Measurements from ENCODE around the gene CACNA1H. TPM values are rescaled to one million over a fixed set of nuclear protein-coding genes. Genes with fewer than 3 reads are reported as not detected.

CACNA1H gene
- total RNA-seq, 6 experiments from 2014 or later = 0.56 to 14.0 (median 5.0) TPM

GRCh38 chr16:1121009-1121408, 31.9 kb upstream of the CACNA1H start:
- TF ChIP-seq POLR2A (IDR thresholded peaks at IDR 0.05) = no peak
- TF ChIP-seq CTCF (IDR thresholded peaks at IDR 0.05) = no peak
- DNase-seq (no peak), ATAC-seq (no peak)
- no peak overlapping the region for H3K27ac ChIP-seq
- intact Hi-C loops (cut with DNase I) = no loop called here
- H3K9me3 ChIP-seq = no peaks in the 10 kb centered on the region
- no peaks in the 10 kb centered on the region for H3K36me3 ChIP-seq
- H3K4me1 ChIP-seq = no peaks in the 10 kb centered on the region
- no peak overlapping the region for H3K4me3 ChIP-seq
- WGBS (ENCODE audit: insufficient coverage, low coverage, low lambda C conversion rate, missing lambda C conversion rate) = 60% methylated on average over 2 of the region's 23 CpGs
- H3K27me3 ChIP-seq = no peaks in the 10 kb centered on the region

- no peaks in the 10 kb centered on the region for H3K4me1 ChIP-seq
- H3K27me3 ChIP-seq = no peaks in the 10 kb centered on the region
- H3K4me3 ChIP-seq = no peak overlapping the region
- no peak overlapping the region for H3K27ac ChIP-seq
- ATAC-seq (no peak), DNase-seq (no peak)
- no peaks in the 10 kb centered on the region for H3K9me3 ChIP-seq
- WGBS (ENCODE audit: insufficient coverage, low coverage, low lambda C conversion rate, missing lambda C conversion rate) = 85% methylated on average over 9 of the region's 30 CpGs
- intact Hi-C loops (cut with DNase I) = no loop called here
- no peaks in the 10 kb centered on the region for H3K36me3 ChIP-seq
- TF ChIP-seq CTCF (IDR thresholded peaks at IDR 0.05) (no peak), POLR2A (IDR thresholded peaks at IDR 0.05) (no peak)
Observed at GRCh38 chr16:1121601-1122397, 31.1 kb upstream of the CACNA1H start.

- DNase-seq (no peak), ATAC-seq (no peak)
- H3K4me3 ChIP-seq = no peak overlapping the region
- H3K4me1 ChIP-seq = no peaks in the 10 kb centered on the region
- H3K27ac ChIP-seq = no peak overlapping the region
- WGBS (ENCODE audit: insufficient coverage, low coverage, low lambda C conversion rate, missing lambda C conversion rate) = 87% methylated on average over 3 of the region's 14 CpGs
- no peaks in the 10 kb centered on the region for H3K36me3 ChIP-seq
- H3K9me3 ChIP-seq = no peaks in the 10 kb centered on the region
- H3K27me3 ChIP-seq = no peaks in the 10 kb centered on the region
- intact Hi-C loops (cut with DNase I) = no loop called here
- no peak for TF ChIP-seq CTCF (IDR thresholded peaks at IDR 0.05)
- TF ChIP-seq POLR2A (IDR thresholded peaks at IDR 0.05) = no peak
Observed at GRCh38 chr16:1122398-1122765, 30.5 kb upstream of the CACNA1H start.

GRCh38 chr16:1123525-1124230, 29.2 kb upstream of the CACNA1H start:
- DNase-seq = no peak
- H3K9me3 ChIP-seq = no peaks in the 10 kb centered on the region
- intact Hi-C loops (cut with DNase I) = no loop called here
- H3K4me3 ChIP-seq = no peak overlapping the region
- TF ChIP-seq POLR2A (IDR thresholded peaks at IDR 0.05) = no peak
- no peaks in the 10 kb centered on the region for H3K4me1 ChIP-seq
- no CpG with 5 or more reads among the region's 21 CpGs for WGBS (ENCODE audit: insufficient coverage, low coverage, low lambda C conversion rate, missing lambda C conversion rate)
- no peaks in the 10 kb centered on the region for H3K27me3 ChIP-seq
- H3K27ac ChIP-seq = no peak overlapping the region
- H3K36me3 ChIP-seq = no peaks in the 10 kb centered on the region
- ATAC-seq = no peak

GRCh38 chr16:1124291-1124690, 28.6 kb upstream of the CACNA1H start:
- Histone ChIP-seq H3K4me1 (no peaks in the 10 kb centered on the region), H3K27me3 (no peaks in the 10 kb centered on the region), H3K4me3 (no peak overlapping the region), H3K27ac (no peak overlapping the region), H3K9me3 (no peaks in the 10 kb centered on the region), H3K36me3 (no peaks in the 10 kb centered on the region)
- TF ChIP-seq CTCF (IDR thresholded peaks at IDR 0.05) (no peak), POLR2A (IDR thresholded peaks at IDR 0.05) (no peak)
- ATAC-seq = no peak
- intact Hi-C loops (cut with DNase I) = no loop called here
- DNase-seq = no peak
- WGBS (ENCODE audit: insufficient coverage, low coverage, low lambda C conversion rate, missing lambda C conversion rate) = no CpG with 5 or more reads among the region's 18 CpGs

All from right lobe of liver (tissue), 6 donors.